ENCODE measurements around the gene DNAAF8.
"Not testable (repeated sequence)": the region's sequence is repeated elsewhere in the genome, so short reads cannot be mapped to it uniquely, and the experiment has no call there.

The DNAAF8 gene

GRCh38 chr16:4724661-4725270, 9.6 kb upstream of the DNAAF8 start:
- no peak for DNase-seq

DNA sequence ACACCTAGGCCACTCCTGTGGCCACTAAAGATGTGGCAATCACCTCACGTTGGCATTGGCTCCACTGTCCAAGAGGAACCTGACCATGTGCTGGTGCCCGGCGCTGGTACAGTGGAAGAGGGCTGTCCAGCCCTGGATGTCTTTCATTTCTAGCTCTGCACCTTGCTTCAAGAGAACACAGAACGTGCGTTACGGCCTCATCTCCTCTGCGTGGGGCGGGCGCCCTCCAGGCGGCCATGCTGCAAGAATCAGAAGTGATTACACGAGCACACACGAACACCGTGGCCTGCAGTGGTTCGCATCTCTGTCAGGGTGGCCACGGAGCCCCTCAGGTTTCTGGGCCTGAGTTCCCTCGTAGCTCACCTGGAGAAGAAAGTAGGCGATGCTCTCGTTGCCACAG, 7.7 kb upstream of the DNAAF8 start:
- DNase-seq = no peak

- no peak for DNase-seq
Measured at GRCh38 chr16:4728676-4729075, 5.7 kb upstream of the DNAAF8 start.

GRCh38 chr16:4729876-4730275, 4.5 kb upstream of the DNAAF8 start:
- DNase-seq = no peak

GRCh38 chr16:4733211-4733742, 1.1 kb upstream of the DNAAF8 start:
- DNase-seq = no peak

GRCh38 chr16:4733747-4734062, 632 bp upstream of the DNAAF8 start:
- peak; percentile 3 for DNase-seq

- DNase-seq = peak; percentile 94
Measured at GRCh38 chr16:4734730-4735535, 596 bp downstream of the DNAAF8 start.

- DNase-seq = no peak
Measured at GRCh38 chr16:4736546-4736945, 2.2 kb downstream of the DNAAF8 start.

GRCh38 chr16:4737545-4737944, 3.2 kb downstream of the DNAAF8 start:
- no peak for DNase-seq

DNA sequence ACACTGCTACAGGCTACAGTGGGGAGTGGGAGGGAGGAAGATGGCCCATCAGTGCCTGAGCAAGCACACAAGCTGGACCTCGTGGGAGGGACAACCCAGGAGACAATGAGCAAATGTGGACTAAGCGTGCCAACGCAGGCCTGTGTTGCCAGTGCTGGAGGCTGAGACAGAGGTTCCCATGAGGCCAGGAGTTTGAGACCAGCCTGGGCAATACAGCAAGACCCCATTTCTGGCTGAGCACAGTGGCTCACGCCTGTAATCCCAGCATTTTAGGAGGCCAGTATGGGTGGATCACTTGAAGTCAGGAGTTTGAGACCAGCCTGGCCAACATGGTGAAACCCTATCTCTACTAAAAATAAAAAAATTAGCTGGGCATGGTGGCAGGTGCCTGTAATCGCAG, 4.0 kb downstream of the DNAAF8 start:
- not testable (repeated sequence) for DNase-seq

DNA sequence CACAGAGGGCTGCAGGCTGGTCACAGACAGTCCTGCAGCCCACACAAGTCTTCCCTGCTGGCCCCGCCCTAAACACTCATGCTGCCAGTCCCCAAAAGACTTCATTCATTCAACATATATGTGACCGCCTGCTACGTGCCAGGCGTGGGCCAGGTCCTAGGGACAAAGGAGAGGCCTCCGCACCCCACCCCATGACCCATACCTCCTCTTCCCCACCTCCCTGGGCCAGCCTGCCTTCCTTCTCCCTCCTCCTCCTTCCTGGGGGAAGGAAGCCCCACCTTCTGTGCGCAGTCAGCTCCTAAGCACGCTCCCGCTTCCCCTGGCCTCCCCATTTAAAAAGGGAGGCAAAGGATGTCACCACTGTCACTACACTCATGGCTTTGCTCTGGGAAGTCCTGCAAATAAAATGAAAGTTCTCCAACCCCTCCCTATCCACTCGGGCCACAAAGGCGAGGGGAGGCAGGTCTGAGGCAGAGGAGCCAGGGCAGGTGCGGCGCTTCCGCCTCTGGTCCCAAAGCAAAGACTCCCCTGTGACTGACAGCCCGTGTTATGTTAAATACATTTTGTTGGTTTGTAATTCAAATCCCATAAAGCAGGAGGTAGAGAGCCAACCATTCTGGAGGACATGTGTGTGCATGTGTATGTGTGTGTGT, 9.0 kb downstream of the DNAAF8 start:
- no peak for DNase-seq

DNA sequence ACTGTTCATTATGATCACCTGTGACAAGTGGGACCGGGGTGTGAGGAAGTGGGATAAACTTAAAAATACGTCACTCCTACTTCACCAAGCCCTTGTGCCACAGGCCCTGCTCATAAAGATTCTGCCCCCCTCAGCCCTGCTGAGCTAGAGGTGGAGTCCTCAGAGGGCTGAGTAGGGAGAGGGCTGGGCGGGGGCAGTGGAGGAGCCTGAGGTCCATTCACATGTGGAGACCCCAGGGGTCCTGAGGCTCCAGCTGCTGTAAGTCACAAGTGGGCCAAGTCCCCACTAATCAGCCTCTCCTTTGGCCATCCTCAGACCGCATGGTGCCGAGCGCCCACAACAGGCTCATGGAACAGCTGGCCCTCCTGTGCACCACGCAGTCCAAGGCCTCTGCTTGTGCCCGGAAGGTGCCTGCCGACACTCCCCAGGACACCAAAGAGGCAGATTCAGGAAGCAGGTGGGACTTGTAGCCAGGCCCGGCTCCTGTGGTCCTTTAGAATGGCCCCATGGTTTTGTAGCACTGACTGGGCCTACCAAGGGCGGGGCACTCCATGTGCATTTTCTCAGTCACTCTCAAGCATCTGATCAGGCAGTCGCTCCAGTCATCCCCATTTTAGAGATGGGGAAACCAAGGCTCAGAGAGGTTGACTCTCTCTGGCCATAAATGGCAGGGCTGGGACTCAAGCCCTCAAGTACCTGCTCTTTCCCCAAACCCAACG, 10.4 kb downstream of the DNAAF8 start:
- DNase-seq = no peak

DNA sequence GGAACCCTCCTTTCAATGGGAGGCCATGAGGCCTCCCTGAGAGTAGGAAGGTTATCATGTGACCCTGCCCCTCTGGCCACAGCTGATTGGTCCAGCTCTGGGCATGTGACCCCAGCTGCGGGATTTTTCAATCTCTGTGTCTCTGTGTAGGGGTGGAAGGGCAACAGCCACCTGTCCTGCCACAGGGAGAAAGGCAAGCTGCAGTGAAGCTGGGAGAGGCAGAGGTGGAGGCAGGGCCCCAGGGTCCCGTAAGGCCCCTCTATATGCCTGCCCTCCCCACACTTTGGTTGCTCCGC, 10.9 kb downstream of the DNAAF8 start:
- DNase-seq = no peak

- DNase-seq = no peak
Measured at GRCh38 chr16:4746215-4746614, 11.9 kb downstream of the DNAAF8 start.

GRCh38 chr16:4746991-4747574, 12.7 kb downstream of the DNAAF8 start:
- no peak for DNase-seq

DNA sequence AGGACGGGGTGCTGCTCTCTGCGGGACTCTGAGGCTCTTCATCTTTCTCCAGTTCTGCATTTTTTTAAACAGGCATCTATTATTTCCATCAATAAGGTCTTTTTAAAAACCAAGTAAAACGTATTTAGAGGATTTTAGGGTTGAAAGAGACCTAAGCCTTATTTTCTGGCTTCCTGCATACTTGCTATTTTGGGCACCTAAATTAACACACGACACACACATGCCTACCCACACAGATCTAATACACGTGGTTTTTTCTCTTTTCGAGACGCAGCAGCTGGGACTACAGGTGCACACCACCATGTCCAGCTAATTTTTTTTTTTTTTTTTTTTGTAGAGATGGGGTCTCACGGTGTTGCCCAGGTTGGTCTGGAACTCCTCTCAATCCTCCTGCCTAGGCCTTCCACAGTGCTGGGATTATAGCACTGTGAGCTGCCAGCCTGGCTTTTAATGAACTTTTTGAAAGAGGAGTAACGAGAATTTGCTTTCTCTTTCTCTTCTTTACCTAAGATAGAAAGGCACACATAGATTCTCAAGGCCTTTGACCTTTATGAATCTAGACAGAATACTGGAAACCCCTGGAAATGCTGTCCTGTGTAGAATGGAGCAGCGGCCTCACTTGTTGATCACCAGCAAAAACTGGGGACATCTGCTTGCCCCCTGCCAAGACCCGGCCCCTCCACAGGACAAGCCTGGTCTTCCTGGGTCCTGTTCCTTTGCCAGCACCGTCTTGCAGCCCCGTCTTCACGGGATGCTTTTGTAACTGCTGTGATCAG, 13.8 kb downstream of the DNAAF8 start:
- no peak for DNase-seq

DNA sequence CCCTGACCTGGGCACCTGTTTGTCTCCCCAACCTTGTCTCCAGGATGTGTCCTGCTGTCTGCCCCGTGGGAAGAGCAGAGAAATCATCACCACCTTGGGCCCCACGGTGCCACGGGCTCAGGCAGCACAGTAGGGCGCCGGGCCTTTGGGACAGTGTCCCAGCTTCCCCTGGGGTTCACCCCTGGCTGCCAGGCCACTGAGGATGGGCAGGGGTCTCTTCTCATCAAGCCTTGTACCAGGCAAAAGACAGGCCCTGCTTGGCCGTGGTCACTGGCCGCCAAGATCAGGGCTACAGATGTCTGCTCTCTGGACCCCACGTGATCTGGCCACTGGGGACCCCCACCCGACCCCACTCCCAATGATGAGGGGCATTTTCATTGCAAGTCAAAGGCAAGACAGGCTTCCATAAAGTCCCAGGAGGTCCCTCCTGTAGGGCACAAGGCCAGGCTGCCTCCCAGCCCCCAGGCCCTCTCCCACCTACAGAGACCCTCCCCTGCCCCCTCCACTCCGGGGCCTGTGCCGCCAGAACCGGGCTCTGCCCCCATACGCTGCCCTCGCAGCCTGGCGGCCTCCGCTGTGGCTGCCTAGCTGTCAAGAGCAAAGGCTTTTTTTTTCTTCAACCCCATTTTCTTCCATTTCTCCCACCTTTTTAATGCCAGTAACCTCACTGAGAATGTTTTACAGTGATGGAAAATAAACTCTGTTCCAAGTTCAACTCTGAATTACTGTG, 14.5 kb downstream of the DNAAF8 start:
- no peak for DNase-seq

- DNase-seq = no peak
Measured at GRCh38 chr16:4749700-4750257, 15.4 kb downstream of the DNAAF8 start.

- no peak for DNase-seq
Measured at GRCh38 chr16:4750896-4751295, 16.6 kb downstream of the DNAAF8 start.

DNA sequence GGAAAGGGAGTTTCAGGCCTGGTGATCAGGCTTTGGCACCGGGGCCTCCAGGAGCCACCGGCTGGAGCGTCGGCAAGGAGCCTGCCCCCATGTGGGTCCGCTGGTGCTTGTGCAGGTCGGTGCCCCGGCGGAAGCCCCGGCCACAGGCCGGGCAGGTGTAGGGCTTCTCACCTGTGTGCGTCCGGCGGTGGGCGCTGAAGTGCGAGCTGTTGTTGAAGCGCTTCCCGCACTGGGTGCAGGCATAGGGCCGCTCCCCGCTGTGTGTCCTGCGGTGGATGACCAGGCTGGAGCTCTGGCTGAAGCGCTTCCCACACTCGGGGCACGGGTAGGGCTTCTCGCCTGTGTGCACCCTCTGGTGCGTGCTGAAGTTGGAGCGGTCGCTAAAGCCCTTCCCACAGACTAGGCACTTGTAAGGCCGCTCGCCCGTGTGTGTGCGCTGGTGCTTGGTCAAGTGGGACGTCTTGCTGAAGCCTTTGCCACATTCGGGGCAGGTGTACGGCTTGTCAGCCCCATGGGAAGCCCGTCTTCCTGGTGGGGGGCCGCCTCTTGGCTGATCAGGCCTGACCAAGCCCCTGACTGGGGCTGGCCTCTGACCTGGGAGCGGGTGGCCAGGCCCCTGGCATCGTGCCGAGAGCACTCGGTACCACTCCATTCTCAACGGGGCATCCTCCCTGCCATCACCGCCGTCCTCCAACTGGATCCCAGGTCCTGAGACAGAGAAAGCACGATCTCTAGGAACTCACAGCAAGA, 18.2 kb downstream of the DNAAF8 start:
- no peak for DNase-seq

DNA sequence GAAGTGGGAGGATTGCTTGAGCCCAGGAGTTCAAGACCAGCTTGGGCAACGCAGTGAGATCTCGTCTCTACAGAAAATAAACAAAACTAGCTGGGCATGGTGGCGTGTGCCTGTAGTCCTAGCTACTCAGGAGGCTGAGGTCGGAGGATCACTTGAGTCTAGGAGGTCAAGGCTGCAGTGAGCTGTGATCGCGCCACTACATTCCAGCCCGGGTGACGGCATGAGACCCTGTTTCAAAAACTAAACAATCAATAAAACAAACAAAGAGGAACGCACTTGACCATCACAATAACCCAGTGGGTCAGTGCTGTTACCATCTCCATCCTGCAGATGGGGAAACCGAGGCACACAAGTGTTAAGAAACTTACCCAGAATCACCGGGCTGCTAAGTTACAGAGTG, 18.9 kb downstream of the DNAAF8 start:
- DNase-seq = no peak
